ENCODE data around the gene PCDHA1.

DNA sequence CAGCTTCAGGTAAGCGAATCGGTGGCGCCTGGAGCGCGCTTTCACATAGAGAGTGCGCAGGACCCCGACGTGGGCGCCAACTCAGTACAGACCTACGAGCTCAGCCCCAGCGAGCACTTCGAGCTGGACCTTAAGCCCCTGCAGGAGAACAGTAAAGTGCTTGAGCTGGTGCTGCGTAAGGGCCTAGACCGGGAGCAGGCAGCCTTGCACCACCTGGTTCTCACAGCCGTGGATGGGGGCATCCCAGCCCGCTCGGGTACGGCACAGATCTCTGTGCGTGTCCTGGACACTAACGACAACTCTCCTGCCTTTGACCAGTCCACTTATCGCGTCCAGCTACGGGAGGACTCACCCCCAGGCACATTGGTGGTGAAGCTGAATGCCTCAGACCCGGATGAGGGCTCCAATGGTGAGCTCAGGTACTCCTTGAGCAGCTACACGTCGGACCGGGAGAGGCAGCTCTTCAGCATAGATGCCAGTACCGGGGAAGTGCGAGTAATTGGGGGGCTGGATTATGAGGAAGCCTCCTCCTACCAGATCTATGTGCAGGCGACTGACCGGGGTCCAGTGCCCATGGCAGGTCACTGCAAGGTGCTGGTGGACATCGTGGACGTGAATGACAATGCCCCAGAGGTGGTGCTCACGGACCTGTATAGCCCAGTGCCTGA lies 181.4 kb downstream of the PCDHA1 start:
- TF ChIP-seq CTCF (optimal IDR thresholded peaks at IDR 0.05 in 1 of 3, IDR thresholded peaks at IDR 0.05 in 1 of 3, conservative IDR thresholded peaks at IDR 0.05 in 1 of 3; ENCODE audit: extremely low read depth in 1 of 3, insufficient read depth in 2 of 3, low read length in 3 of 3) = no peak
- no peak for TF ChIP-seq EZH2 (IDR thresholded peaks at IDR 0.05; ENCODE audit: low read length)
